GM21737 (cell line): ENCODE data around the gene C3orf49.

Source experiments
- ATAC-seq: cut with Tn5 transposase; IDR thresholded peaks from one replicate; pipeline ENCODE4 v1.9.1; 2021; ENCODE audit warnings: mild to moderate bottlenecking, moderate library complexity; ENCODE audit not compliant: unreplicated experiment

Gene C3orf49, protein sequence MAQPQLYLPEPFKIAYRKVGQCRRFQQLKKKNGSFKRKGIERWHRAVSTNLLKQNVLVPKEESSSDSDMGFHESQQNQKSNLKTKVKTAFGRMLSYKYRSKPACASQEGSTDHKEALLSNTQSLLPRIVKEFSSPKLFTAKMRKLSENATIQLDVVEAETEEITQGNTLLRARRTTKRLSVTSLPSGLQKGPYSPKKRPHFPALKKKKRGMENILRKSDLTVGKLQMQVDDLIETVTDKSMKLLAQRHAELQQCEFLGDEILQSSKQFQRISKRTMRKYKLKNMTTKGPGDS

DNA sequence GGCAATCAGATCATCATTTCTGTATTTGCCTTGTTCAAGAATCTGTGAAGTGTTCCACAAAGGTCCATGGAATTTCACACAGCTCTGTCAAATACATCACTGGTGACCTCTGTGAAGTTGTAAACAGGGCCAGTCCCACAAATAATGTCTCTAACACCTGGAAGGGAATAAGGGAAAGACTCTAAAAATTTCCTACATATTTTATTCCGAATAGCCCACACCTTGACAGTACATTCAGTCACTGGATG lies at the start of gene C3orf49:
C3orf49 (plus strand) TSS at position 149 of the 248 bp plus-strand sequence. CDS start 173 bp downstream, outside the sequence.
- ATAC-seq, result no peak

DNA sequence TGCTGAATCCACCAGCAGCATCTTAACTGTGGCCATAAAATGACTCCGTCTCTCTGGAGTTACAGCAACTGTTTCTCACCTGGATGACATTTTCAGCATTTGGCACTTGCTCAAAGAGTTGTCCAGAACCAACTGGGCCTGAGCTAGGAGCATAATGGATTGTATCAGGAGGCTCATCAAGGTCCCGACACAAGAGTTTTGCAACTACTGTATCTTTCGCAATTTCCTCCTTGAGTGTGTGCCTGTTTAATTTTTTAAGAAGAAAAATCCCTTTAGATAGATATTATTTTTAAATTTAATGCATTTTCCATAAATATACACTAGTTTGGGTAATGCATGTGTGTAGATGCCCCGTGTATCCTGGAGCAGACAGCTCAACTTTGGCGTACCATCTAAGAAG lies 44.3 kb upstream of the C3orf49 start:
- no peak for ATAC-seq

DNA sequence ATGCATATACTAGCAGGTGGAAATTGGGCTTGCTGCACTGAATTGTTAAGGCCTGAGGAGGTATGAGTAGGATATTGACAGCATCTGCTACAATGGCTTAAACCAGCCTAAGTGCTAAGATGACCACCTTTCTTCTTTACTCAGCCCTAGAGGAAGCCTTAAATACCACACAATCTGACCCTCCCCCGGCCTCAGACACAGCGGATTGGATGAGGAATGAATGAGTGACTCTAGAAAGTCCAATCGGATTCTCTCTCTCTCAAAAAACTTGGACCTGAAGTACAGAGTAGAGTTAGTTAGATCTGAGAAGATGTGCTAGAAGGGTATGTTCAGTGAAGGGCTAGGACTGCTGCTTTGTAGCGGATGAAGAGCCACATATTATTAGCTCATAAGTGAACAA lies 39.9 kb upstream of the C3orf49 start:
- ATAC-seq, result no peak

DNA sequence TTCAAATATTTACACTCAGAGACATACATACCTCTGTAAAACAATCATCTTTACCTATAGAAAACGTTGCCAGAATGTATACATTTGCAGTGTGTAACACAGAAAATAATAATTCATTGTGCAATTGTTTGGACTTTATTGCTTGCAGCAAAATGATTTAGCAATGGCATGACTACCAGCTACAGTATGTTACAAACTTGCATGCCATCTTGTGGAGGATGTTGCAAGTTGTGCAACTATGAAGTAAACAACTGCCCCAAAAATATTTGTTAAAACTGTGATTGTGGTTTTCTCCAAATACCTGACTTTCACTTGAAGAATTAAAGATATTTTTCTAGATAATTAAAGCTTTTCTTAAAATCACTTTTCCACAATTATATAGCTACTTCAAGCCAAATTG lies 27.1 kb upstream of the C3orf49 start:
- no peak for ATAC-seq

DNA sequence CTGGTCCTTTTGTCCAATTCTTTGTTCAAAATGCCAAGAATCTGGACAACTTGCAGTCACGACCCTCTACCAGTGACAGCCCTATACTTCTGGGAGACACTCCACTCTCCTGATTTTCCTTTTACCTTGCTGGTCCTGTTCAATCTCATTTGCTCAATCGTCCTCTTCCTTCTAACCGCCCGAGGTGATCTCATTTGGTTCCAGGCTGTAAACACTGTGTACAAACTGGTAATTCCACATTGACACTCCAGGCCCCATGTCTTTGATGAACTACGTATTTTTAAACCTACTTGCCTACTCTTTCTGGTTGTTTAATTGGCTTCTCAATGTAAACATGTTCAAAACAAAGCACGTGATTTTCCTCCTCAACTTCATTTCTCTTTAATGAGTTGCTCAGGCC lies 23.7 kb upstream of the C3orf49 start:
- ATAC-seq, result no peak

DNA sequence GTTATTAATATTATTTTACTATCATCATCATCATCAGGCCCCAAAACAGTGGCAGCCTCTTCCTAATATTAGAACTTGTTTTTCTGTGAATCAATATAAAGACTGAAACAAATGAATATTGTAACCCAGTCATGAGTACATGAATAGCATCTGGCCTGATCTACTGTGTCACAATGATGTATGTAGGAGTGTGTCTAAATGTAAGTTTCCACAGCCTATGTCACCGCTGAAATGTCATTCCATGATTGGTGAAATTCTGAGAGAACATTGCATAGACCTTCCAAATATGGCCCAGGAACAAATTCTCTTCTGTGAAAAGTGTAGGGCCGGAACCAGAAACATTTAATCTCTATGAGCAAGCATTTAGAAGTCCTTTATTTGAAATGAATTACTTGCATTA lies 20.6 kb upstream of the C3orf49 start:
- ATAC-seq, result no peak

DNA sequence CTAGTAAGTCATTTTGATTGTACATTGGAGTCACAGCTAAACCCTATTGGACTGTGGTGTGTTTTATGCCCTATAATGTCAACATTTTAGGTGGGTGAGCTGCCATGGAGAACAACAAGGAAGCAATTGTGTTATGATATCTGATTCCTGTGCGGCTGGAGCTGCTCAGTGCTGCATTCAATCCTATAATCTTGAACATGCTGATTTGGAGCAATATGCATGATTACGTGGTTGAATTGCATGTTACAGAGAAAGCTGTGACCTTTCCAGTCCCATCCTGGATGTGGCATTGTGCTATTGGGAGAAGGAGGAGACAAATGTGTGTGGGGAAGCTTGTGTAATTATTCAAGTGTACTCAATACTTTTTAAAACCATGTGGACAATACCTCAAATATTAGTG lies 20.1 kb upstream of the C3orf49 start:
- ATAC-seq, result no peak

DNA sequence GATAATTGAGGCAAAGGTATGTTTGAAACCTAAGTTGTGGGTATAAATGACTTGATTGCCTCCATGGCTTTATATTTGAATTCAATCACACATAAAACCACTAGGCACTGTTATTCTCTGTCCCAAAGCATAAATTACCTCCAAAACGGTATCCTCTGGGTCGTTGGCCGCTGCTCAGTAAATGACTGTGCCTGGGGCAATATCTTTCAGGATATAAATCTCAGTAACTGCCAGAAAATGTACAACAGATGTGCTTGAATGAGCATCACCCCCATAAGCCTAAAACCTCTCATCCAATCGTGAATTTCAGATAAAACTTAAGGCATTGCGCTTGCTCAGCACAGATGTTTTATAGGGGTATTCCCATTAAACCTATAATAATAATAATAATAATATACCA lies 19.0 kb upstream of the C3orf49 start:
- no peak for ATAC-seq

DNA sequence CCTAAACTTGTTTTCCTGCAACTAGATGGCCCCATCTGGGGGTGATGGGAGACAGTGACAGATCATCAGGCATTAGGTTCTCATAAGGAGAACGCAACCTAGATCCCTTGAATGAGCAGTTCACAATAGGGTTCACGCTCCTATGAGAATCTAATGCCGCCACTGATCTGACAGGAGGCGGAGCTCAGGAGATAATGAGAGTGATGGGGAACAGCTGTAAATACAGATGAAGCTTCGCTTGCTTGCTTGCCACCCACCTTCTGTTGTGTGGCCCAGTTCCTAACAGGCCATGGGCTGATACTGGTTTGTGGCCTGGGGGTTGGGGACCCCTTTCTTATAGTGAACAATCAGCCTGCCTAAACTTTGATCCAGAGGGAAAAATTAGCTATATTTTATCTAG lies 15.2 kb upstream of the C3orf49 start:
- no peak for ATAC-seq

DNA sequence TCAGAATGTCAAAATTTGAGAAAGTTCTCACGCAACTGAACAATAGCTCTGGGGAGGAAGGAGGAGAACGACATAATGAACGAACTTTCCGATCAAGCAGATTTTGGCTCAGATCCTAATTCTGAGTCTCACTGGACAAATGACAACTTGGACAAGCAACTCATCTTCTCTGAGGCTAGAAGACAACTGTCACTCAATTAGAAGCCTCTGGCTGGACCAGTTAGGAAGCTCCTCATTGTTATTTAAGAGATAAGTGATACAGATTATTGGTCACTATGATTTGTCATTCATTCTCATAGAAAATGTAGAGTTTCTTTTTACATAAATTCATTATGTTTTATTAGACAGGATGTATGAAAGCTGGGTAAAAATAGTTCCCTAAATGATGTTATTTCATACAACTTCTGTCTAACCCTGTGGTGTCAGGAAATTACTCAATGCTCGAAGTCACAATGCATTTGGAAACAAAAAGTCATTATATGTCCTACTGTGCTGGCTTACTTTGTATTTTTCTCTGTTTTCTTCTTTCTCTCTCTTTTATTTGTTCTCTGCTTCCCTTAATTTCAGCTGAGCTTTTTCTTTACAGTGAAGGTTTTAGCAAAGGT lies 11.0 kb upstream of the C3orf49 start:
- no peak for ATAC-seq

DNA sequence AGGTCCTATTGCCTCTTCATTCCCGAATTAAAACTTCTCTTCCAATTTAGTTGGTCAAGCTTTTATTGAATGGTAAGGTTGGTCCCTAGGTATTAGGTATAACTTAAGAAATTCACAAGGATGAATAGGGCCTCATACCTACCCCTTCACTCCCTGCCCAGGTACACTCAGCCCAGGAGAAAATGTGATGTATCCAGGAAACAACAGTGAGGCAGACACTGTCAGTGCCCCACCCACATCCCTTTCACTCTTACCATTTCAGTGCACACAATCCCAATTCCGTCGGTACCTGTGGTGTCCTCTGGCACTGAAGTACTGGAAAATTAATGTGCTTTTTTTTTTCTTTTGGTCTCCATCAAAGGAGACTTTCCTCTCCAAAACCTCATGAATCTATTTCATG lies 10.5 kb upstream of the C3orf49 start:
- ATAC-seq, result no peak

DNA sequence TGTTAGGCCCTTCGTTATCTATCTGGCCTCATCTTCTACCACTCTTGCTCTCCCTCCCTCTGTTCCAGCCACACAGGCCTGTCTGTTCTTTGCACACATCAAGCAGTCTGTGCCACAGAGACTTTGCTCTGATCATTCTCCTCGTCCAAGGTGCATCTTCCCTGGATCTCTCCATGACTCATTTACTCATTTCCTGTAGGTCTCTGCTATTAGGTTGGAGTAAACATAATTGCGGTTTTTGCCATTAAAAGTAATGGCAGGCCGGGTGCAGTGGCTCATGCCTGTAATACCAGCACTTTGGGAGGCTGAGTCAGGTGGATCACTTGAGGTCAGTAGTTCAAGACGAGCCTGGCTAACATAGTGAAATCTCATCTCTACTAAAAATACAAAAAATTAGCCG lies 9.5 kb upstream of the C3orf49 start:
- no peak for ATAC-seq

DNA sequence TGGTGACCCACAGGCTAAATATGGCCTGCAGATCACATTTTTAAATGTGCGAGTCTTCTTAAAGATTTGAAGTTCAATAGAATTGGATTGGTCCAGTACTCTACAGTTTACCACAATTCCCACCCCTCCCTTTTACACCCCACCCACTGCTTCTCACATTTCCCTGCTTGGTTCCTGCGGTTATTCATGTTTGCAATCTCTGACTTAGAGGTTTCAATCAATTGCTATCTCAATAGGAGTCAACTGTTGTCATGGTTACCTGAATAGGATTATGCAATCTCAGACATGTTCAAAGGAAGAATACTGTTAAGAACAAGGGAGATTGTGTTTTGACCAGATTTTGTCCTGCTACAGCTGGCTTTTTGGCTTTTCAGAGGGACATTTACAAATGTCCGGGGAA lies 4.9 kb upstream of the C3orf49 start:
- no peak for ATAC-seq

DNA sequence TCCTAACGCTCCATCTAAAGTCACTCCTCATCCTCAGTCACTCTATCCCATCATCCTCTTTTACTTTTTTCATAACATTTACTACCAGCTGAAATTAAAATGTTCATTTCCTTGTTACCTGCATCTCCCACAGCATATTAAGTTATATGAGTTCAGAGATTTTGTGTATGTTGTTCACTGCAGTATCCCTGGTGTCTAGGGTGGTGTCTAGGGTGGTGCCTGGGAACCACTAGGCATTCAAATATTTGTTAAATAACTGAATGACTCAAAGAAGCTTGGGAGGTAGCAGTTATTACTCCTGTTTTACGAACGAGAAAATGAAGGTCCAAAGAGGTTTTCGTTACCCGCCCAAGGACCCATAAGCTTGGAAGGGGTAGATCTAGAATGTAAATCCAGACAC lies 1.9 kb upstream of the C3orf49 start:
- no peak for ATAC-seq

DNA sequence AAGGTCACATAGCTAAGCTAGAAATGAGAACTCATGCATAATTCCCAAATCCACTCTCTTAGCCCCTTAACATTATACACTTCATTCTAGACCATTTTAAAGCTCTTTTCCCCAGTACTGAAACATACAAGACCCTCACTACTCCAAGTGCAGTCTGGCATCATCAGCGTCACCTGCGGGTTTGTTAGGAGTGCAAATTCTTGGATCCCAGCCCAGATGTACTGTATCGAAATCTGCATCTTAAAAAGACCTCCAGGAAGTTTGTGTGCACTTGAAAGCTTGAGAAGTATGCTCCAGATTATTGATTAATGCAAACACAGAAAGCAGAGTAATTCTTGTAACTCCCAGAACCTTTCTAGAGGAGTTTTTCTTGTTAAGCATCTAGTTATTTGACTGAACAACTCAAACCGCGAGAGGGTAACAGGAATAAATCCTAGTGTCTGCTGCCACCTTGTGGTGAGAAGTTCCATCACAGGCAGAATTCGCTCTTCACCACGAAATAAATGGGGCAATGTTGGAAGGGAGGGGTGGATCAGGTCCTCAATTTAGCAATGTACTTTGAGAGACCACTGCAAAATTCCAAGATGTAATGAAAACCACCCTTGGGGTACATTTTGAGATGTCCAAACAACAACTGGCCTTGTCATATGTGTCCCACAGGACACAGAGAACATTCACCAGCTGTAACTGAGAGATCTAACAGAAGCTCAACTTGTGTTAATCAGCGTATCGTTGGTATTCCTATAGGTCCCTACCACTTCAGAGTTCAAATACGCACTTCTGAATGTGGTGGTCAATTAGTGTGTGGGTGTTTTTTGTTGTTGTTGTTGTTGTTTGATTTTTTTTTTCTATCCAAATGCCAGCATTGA lies 583 bp upstream of the C3orf49 start:
- ATAC-seq, result peak; percentile 64

DNA sequence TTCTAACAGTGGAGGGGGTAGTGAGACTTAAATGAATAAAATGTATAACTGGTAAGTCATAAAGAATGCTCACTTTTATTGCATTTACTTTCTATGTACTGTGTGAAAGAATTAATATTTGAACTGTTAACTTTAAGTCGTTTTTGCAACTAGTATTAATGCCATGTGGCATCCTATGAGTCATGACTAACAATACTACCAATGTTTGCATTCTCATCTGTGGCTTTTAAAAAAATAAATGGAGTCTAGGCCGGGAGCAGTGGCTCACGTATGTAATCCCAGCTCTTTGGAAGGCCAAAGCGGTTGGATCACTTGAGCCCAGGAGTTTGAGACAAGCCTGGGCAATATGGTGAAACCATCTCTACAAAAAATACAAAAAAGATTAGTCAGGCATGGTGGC lies 5.2 kb downstream of the C3orf49 start:
- ATAC-seq, result no peak

DNA sequence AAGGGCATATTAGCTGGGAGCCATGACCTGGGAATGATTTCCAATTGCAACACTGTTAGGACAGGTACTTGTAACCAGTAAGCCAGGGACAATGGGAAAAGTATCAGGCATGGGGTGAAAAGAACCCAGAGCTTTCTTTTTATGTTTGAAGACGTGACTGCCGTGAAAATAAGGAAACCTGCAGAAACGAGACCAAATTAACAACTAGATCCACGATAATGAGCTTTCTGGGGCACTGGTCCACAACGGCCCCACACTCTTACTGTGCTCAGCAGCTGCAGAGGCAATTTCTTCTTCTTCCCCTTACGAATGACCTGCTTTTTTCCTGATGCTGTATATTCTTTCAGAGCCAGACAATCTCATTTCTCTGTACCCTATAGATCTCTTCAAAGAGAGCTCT lies 11.4 kb downstream of the C3orf49 start:
- ATAC-seq, result no peak

DNA sequence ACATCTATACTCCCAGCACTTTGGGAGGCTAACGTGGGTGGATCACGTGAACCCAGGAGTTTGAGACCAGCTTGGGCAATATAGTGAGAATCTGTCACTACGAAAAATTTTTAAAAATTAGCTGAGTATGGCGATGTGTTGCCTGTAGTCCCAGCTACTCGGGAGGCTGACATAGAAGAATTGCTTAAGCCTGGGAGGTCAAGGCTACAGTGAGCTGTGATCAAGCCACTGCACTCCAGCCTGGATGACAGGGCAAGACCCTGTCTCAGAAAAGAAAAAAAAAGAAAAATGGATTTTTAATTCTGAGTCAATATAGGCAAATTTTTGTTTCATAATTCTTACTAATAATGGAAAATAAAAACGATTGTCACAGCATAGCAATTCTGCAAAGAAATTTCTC lies 13.3 kb downstream of the C3orf49 start:
- no peak for ATAC-seq

DNA sequence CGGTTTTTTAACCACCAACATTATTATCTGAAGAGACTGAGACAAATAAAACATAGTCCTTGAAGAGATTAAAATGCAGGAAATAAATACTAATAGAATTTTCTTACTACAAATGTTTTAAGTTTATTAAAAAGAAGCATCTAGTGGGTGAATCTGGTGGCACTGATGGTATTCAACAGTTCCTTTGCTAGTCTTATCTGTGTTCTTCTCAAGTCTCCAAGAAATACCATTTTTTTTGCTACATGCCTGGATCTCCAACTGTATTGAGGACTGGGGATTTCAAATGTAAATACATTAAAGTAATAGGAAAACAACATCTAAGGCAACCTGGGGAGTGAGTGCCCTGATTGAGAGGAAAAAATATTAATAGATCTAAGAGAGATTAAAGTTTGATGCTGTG lies 22.6 kb downstream of the C3orf49 start:
- ATAC-seq, result no peak

DNA sequence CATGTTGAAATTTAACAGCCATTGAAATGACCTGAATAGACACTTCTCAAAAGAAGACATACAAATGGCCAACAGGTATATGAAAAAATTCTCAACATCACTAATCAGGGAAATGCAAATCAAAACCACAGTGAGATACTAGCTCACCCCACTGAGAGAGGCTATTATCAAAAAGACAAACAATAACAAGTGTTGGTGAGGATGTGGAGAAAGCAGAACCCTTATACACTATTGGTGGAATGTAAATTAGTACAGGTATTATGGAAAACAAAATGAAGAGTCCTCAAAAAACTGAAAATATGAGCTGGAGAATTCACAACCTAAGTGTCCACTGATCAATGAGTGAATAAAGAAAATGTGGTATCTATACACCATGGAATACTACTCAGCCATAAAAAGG lies 23.0 kb downstream of the C3orf49 start:
- no peak for ATAC-seq

DNA sequence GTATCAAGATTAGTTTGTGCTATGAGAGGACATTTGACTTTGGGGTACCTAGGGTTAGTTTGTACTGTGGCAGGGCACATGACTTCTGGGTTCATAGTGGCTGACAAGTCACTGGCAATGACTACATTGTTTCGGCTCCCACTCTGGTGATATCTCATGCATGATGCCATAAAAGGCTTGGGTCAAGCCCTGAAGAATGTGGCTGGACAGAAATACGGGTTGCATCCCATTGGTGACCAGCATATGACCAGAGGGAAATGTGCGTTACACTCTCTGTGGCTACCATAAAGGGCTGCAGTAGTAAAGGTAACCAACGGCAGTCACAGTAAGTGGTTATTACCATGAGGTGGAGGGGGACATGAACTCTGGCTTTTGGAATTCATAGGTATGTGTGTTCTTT lies 26.1 kb downstream of the C3orf49 start:
- ATAC-seq, result no peak

DNA sequence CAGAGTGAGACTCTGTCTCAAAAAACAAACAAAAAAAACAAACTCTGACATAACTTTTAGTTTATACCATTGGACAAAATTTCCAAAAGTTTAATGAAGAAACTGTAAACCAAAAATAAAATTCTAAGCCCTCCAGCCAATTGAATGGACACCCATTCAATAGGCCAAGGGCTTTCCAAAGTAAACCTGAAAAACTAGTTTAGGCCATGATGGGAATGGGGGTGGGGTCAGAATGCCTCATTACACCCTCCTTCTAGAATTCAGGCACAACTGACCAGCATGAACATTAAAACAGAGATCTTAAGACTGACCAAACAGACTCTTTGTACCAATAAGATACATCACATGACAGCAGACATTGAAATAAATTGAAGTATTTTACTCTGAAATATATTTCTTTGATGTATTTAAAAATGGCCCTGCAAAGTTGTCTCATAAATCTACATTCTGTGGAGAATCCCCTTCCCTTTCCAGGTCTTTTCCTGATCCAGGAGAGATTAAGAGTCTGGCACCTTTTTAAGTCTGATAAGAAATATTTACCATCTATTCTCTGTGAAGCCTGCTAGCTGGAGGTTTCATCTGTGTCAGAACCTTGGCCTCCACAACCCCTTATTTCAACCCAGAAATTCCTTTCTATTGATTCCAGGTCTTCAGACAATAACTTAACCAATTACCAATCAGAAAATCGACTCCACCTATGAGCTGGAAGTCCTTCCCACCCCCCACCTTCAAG lies 28.8 kb downstream of the C3orf49 start:
- ATAC-seq, result no peak
